NCI-H748 (cell line): Measurements from ENCODE around the gene BGN.

ENCODE experiments used
- DNase-seq: peaks from one replicate; lab custom pipeline; 2025; ENCODE audit not compliant: unreplicated experiment; lab: John Stamatoyannopoulos, UW

BGN gene

GRCh38 chrX:153502796-153503195, 8.0 kb downstream of the BGN start:
- no peak for DNase-seq

GRCh38 chrX:153504445-153505016, 9.8 kb downstream of the BGN start:
- peak; percentile 11 for DNase-seq

- no peak for DNase-seq
Measured at GRCh38 chrX:153505361-153505760, 10.6 kb downstream of the BGN start.

GRCh38 chrX:153507484-153508178, 12.9 kb downstream of the BGN start:
- DNase-seq = peak; percentile 74

GRCh38 chrX:153509592-153509991, 14.8 kb downstream of the BGN start:
- DNase-seq = no peak

GRCh38 chrX:153510383-153510782, 15.6 kb downstream of the BGN start:
- DNase-seq = no peak

GRCh38 chrX:153511784-153512500, 17.2 kb downstream of the BGN start:
- peak; percentile 20 for DNase-seq

- DNase-seq = no peak
Measured at GRCh38 chrX:153512501-153512893, 17.7 kb downstream of the BGN start.

GRCh38 chrX:153513265-153513664, 18.5 kb downstream of the BGN start:
- no peak for DNase-seq

- DNase-seq = no peak
Measured at GRCh38 chrX:153514259-153514658, 19.5 kb downstream of the BGN start.

- DNase-seq = no peak
Measured at GRCh38 chrX:153515435-153515834, 20.7 kb downstream of the BGN start.

- DNase-seq = no peak
Measured at GRCh38 chrX:153516073-153516472, 21.3 kb downstream of the BGN start.

- DNase-seq = peak; percentile 41
Measured at GRCh38 chrX:153517423-153517822, 22.6 kb downstream of the BGN start, which contains the start of gene ATP2B3. Gene ATP2B3 (plus strand): TSS chrX:153517642. CDS start chrX:153536248, 18,606 bp downstream.

- DNase-seq = peak; percentile 36
Measured at GRCh38 chrX:153517946-153518834, 23.4 kb downstream of the BGN start.

- no peak for DNase-seq
Measured at GRCh38 chrX:153519569-153520286, 24.9 kb downstream of the BGN start.

GRCh38 chrX:153520287-153520917, 25.6 kb downstream of the BGN start:
- DNase-seq = no peak

- DNase-seq = no peak
Measured at GRCh38 chrX:153521034-153521433, 26.3 kb downstream of the BGN start.

GRCh38 chrX:153522259-153522658, 27.5 kb downstream of the BGN start:
- no peak for DNase-seq

GRCh38 chrX:153523269-153523668, 28.5 kb downstream of the BGN start:
- DNase-seq = no peak

GRCh38 chrX:153524234-153524633, 29.5 kb downstream of the BGN start:
- no peak for DNase-seq
